HEK293 (cell line): Measurements from ENCODE around the gene MTRFR.
"Not testable (repeated sequence)": the region's sequence is repeated elsewhere in the genome, so short reads cannot be mapped to it uniquely, and the experiment has no call there.

Experiments
- CTCF ChIA-PET: fragments of 350-600 bp; formaldehyde crosslinking; extraction: SDS; loops from one replicate; lab custom pipeline; 2021; ENCODE audit warnings: antibody characterized with exemption; lab: Yijun Ruan, JAX
- POLR2A ChIA-PET: fragments of 300-600 bp; formaldehyde crosslinking; extraction: SDS; loops from one replicate; lab custom pipeline; 2020; ENCODE audit warnings: antibody characterized with exemption, inconsistent platforms; lab: Yijun Ruan, JAX
- H3K27ac ChIP-seq: fragments of 200-500 bp; sonication (Bioruptor generic); 2 replicates; pipeline ENCODE4 v1.5.1; 2014; ENCODE audit warnings: low read depth, low read length, control low read depth, inconsistent platforms; ENCODE audit errors: extremely low read depth
- H3K36me3 ChIP-seq, 2 experiments: fragments of 200-500 bp in 1 of 2; sonication (Bioruptor generic) in 1 of 2; 1 replicate in 1 of 2; 2 replicates in 1 of 2; pipeline ENCODE4 v1.5.1; 2014 to 2017; ENCODE audit warnings: inconsistent platforms in 2 of 2, low read length in 2 of 2; ENCODE audit not compliant: control insufficient read depth in 2 of 2, insufficient read depth in 1 of 2
- H3K4me1 ChIP-seq: fragments of 200-500 bp; sonication (Bioruptor generic); 2 replicates; pipeline ENCODE4 v1.5.1; 2014; ENCODE audit warnings: mild to moderate bottlenecking, low read length, inconsistent platforms; ENCODE audit not compliant: control insufficient read depth, insufficient read depth
- H3K4me3 ChIP-seq: 2 replicates; pipeline ENCODE4 v1.5.1; 2011; ENCODE audit warnings: low read depth, mild to moderate bottlenecking, control low read depth, low read length, moderate library complexity
- H3K9me3 ChIP-seq: fragments of 200-500 bp; sonication (Bioruptor generic); 2 replicates; pipeline ENCODE4 v1.5.1; 2014; ENCODE audit warnings: low read depth, low read length, inconsistent platforms; ENCODE audit not compliant: control insufficient read depth, insufficient read depth
- EGR2 ChIP-seq: fragments of 450-650 bp; formaldehyde crosslinking; IDR thresholded peaks from 2 replicates; pipeline ENCODE4 v1.5.1; 2016; ENCODE audit warnings: low read depth, missing biosample characterization, missing genetic modification characterization
- GLIS2 ChIP-seq: fragments of 450-650 bp; formaldehyde crosslinking; IDR thresholded peaks from 2 replicates; pipeline ENCODE4 v1.5.1; 2016; ENCODE audit warnings: missing biosample characterization, missing genetic modification characterization
- IKZF3 ChIP-seq: fragments of 450-650 bp; IDR thresholded peaks from 2 replicates; pipeline ENCODE4 v1.5.0; 2018; ENCODE audit warnings: missing biosample characterization, mild to moderate bottlenecking, missing genetic modification characterization, moderate library complexity
- RBAK ChIP-seq: fragments of 450-650 bp; formaldehyde crosslinking; IDR thresholded peaks from 2 replicates; pipeline ENCODE4 v1.5.1; 2016; ENCODE audit warnings: missing biosample characterization, missing genetic modification characterization
- SCRT1 ChIP-seq: fragments of 450-650 bp; formaldehyde crosslinking; IDR thresholded peaks from 2 replicates; pipeline ENCODE4 v1.5.1; 2016; ENCODE audit warnings: missing biosample characterization, missing genetic modification characterization, borderline replicate concordance
- SCRT2 ChIP-seq: fragments of 450-650 bp; formaldehyde crosslinking; IDR thresholded peaks from 2 replicates; pipeline ENCODE4 v1.5.1; 2016; ENCODE audit warnings: missing biosample characterization, missing genetic modification characterization
- SP2 ChIP-seq: fragments of 450-650 bp; formaldehyde crosslinking; IDR thresholded peaks from 2 replicates; pipeline ENCODE4 v1.5.1; 2016; ENCODE audit warnings: missing biosample characterization, missing genetic modification characterization
- TCF7L2 ChIP-seq: IDR thresholded peaks from 2 replicates; pipeline ENCODE4 v1.6.1; 2011; ENCODE audit warnings: low read depth, mild to moderate bottlenecking, inconsistent platforms, low read length, moderate library complexity, borderline replicate concordance
- ZBTB48 ChIP-seq: fragments of 450-650 bp; formaldehyde crosslinking; IDR thresholded peaks from 2 replicates; pipeline ENCODE4 v1.5.1; 2016; ENCODE audit warnings: missing biosample characterization, missing genetic modification characterization
- ZNF155 ChIP-seq: fragments of 450-650 bp; formaldehyde crosslinking; IDR thresholded peaks from 2 replicates; pipeline ENCODE4 v1.5.1; 2016; ENCODE audit warnings: missing biosample characterization, missing genetic modification characterization
- ZNF18 ChIP-seq: fragments of 450-650 bp; formaldehyde crosslinking; IDR thresholded peaks from 2 replicates; pipeline ENCODE4 v1.5.1; 2016; ENCODE audit warnings: missing biosample characterization, missing genetic modification characterization
- ZNF248 ChIP-seq: fragments of 450-650 bp; formaldehyde crosslinking; IDR thresholded peaks from 2 replicates; pipeline ENCODE4 v1.5.1; 2017; ENCODE audit warnings: missing biosample characterization, missing genetic modification characterization
- ZNF280C ChIP-seq: fragments of 450-650 bp; formaldehyde crosslinking; IDR thresholded peaks from 2 replicates; pipeline ENCODE4 v1.5.1; 2016; ENCODE audit warnings: missing biosample characterization, missing genetic modification characterization
- ZNF324 ChIP-seq: fragments of 450-650 bp; formaldehyde crosslinking; IDR thresholded peaks from 2 replicates; pipeline ENCODE4 v1.5.1; 2016; ENCODE audit warnings: missing biosample characterization, missing genetic modification characterization
- ZNF335 ChIP-seq: fragments of 450-650 bp; formaldehyde crosslinking; conservative IDR thresholded peaks from 2 replicates; pipeline ENCODE4 v1.5.1; 2016; ENCODE audit warnings: missing biosample characterization, missing genetic modification characterization
- ZNF473 ChIP-seq: fragments of 450-650 bp; formaldehyde crosslinking; IDR thresholded peaks from 2 replicates; pipeline ENCODE4 v1.5.1; 2017; ENCODE audit warnings: missing biosample characterization, missing genetic modification characterization
- ZNF560 ChIP-seq: fragments of 450-650 bp; formaldehyde crosslinking; IDR thresholded peaks from 2 replicates; pipeline ENCODE4 v1.5.1; 2017; ENCODE audit warnings: missing biosample characterization, missing genetic modification characterization, borderline replicate concordance
- ZNF571 ChIP-seq: fragments of 450-650 bp; formaldehyde crosslinking; IDR thresholded peaks from 2 replicates; pipeline ENCODE4 v1.5.0; 2017; ENCODE audit warnings: missing biosample characterization, missing genetic modification characterization
- ZNF623 ChIP-seq: fragments of 450-650 bp; formaldehyde crosslinking; IDR thresholded peaks from 2 replicates; pipeline ENCODE4 v1.5.1; 2016; ENCODE audit warnings: missing biosample characterization, missing genetic modification characterization
- ZNF792 ChIP-seq: fragments of 450-650 bp; formaldehyde crosslinking; IDR thresholded peaks from 2 replicates; pipeline ENCODE4 v1.5.1; 2016; ENCODE audit warnings: missing biosample characterization, missing genetic modification characterization
- ZNF843 ChIP-seq: fragments of 450-650 bp; formaldehyde crosslinking; IDR thresholded peaks from 2 replicates; pipeline ENCODE4 v1.5.1; 2016; ENCODE audit warnings: missing biosample characterization, missing genetic modification characterization
- ZXDB ChIP-seq: fragments of 450-650 bp; formaldehyde crosslinking; IDR thresholded peaks from 2 replicates; pipeline ENCODE4 v1.5.1; 2016; ENCODE audit warnings: missing biosample characterization, missing genetic modification characterization

Gene MTRFR

GRCh38 chr12:123250471-123251383 lies 17.5 kb downstream of the MTRFR start (continued):
- TF ChIP-seq ZNF473 (tag by site-specific recombination) (no peak), SCRT2 (tag by site-specific recombination) (peak; percentile 91), SCRT1 (tag by site-specific recombination) (peak; percentile 61; the same call in 1 of the 2 replicates), ZNF248 (tag by site-specific recombination) (no peak), ZNF280C (tag by site-specific recombination) (no peak), ZNF324 (tag by site-specific recombination) (0 out of 2 replicates have a peak, but pooled peaks have one; percentile 35), ZNF623 (tag by site-specific recombination) (no peak), ZNF335 (tag by site-specific recombination) (0 out of 2 replicates have a peak, but pooled peaks have one; percentile 36), TCF7L2 (no peak), ZNF571 (no peak), SP2 (peak; percentile 65), GLIS2 (tag by site-specific recombination) (peak; percentile 41; the same call in 1 of the 2 replicates), ZNF18 (tag by site-specific recombination) (no peak), ZNF155 (no peak), ZBTB48 (tag by site-specific recombination) (0 out of 2 replicates have a peak, but pooled peaks have one; percentile 33), ZNF843 (no peak), EGR2 (peak; percentile 84), ZXDB (tag by site-specific recombination) (no peak), RBAK (no peak), ZNF792 (tag by site-specific recombination) (no peak)

GRCh38 chr12:123251403-123252076 lies 18.3 kb downstream of the MTRFR start:
- Histone ChIP-seq H3K4me1 (no peaks in the 10 kb centered on the region), H3K9me3 (no peaks in the 10 kb centered on the region), H3K27ac (peak overlapping the region; percentile 7; the same call in 1 of the 2 replicates), H3K4me3 (no peak overlapping the region), H3K36me3 (peaks cover 16 to 46% of the 10 kb centered on the region in 2 experiments)
- TF ChIP-seq ZNF560 (tag by site-specific recombination), result no peak
- TF ChIP-seq IKZF3 (tag by site-specific recombination), result no peak
- ChIA-PET POLR2A (interaction anchor here (1.2 to 5.7 kb wide), 3 partner anchors 10 to 18 kb away, joined by 4 to 56 read pairs (median 5); partner anchors contain the start of genes MPHOSPH9 and MTRFR), CTCF (interaction anchor here (1.4 to 2.0 kb wide), 2 partner anchors 13 to 18 kb away, joined by 6 to 12 read pairs; partner anchors contain the start of genes MPHOSPH9 and MTRFR)

GRCh38 chr12:123252365-123252764 lies 19.1 kb downstream of the MTRFR start:
- H3K27ac ChIP-seq, H3K9me3 ChIP-seq, H3K4me3 ChIP-seq, H3K4me1 ChIP-seq: not testable (repeated sequence)
- ChIA-PET CTCF (interaction anchor here (1.8 to 2.0 kb wide), 2 partner anchors 14 kb away, joined by 7 to 12 read pairs; no protein-coding TSS in a partner anchor), POLR2A (interaction anchor here (5.7 kb wide), 1 partner anchor 19 kb away, joined by 56 read pairs; the partner anchor contains the start of genes MPHOSPH9 and MTRFR)
- peaks cover 24 to 54% of the 10 kb centered on the region in 2 experiments for H3K36me3 ChIP-seq
